GM19467 (cell line): ENCODE data around the gene PRKX.
"Not testable (repeated sequence)": the region's sequence is repeated elsewhere in the genome, so short reads cannot be mapped to it uniquely, and the experiment has no call there.

Experiments used
- ATAC-seq: cut with Tn5 transposase; IDR thresholded peaks from one replicate; pipeline ENCODE4 v1.9.1; 2021; ENCODE audit warnings: mild to moderate bottlenecking, moderate library complexity; ENCODE audit not compliant: unreplicated experiment

Gene PRKX

GRCh38 chrX:3585719-3586118 is 127.7 kb downstream of the PRKX start:
- ATAC-seq: no peak

- no peak for ATAC-seq
Observed at GRCh38 chrX:3584415-3584996, 128.9 kb downstream of the PRKX start.

DNA sequence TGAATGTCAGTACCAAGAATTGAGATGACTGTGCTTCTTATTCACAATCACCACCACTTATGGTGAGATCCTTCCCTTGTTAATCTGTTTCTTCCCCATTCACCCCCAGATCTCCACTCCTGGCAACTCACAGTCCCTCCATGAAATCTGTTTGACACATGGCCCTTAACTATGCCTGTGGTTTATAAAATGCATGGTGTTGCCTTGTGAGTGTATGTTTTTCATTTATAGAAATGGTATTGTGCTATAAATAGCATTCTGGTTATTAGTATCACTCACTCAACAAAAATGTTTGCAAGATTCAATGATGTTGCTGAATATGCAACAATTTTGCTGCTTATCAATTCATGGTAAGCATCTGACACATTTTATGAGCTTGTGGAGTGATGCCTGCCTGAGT is 131.0 kb downstream of the PRKX start:
- no peak for ATAC-seq

- ATAC-seq: no peak
Observed at GRCh38 chrX:3581609-3582108, 131.8 kb downstream of the PRKX start.

GRCh38 chrX:3577551-3577950 is 135.9 kb downstream of the PRKX start:
- no peak for ATAC-seq

DNA sequence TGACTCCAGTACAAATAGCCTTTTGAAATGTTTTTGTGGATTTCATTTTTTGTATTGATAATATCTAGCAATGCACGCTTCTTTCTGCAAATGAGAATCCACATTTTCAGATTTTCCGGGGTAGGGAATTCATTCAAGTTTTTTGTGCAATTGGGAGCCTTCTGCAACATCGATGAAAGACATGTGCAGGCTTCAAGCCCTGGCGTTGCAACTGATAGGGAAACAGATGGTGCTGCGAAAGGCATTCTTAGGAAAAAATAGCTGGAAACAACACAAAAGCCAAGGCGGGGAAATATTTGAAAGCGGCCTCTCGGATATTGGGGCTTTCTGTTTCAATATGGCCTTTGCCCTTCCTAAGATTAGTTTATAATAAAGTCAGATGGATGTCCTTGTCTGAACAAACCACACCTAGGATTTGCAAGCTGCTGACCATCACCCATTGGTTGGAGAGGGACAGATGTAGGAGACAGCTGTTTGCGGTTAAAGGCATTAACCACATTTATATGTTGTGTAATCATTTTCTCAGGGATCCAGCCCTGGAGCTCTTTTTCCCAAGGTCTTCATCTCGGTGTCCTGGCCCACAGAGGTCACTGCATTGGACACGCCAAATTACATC is 136.5 kb downstream of the PRKX start:
- ATAC-seq: no peak

DNA sequence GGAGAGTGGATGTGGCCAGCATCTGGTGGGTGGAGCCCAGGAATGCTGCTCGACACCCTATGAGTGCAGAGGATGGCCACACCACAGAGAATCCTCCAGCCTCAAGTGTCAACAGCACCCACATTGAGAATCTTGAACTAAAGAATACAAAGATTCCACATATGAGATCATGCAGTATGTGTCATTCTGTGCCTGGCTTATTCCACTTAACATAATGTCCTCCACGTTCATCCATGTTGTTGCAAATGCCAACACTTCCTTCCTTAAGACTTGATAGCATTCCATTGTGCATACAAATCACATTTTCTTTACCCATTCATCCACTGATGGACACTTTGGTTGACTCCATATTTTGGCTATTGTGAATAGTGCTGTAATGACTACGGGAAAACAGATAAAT is 145.8 kb downstream of the PRKX start:
- ATAC-seq: no peak

DNA sequence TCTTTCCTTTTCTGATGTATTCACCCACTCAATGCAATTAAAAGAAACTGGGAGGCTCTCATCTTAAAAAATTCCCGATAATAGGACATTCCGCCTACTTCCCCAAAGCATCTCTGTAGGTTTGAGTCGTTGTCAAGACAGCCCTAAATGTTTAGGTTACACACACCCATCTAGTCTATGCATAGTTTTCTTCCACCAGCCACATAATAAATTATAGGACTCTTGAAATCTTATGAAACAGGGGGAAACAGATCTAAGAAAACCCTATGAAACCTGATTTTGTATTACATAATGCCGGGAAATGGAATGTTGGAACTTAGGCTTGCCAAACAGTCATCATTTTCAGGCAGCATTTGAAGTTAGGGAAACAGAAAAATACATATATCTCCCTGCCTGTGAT is 150.0 kb downstream of the PRKX start:
- ATAC-seq: no peak

DNA sequence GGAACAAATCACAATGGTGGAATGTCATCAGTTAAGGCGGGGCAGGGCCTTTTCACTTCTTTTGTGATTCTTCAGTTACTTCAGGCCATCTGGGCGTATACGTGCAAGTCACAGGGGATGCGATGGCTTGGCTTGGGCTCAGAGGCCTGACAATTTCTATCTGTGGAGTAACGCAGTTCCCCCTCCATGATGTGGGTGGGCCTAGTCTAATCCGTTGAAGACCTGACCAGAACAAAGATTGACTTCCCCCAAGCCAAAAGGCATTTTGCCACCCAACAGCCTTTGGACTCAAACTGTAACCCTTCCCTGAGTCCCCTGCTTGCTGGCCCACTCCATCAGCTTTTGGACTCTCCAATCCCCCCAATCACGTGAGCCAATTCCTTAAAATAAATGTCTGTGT is 153.4 kb downstream of the PRKX start:
- ATAC-seq: not testable (repeated sequence)
